ENCODE results near the gene DAZAP2.
"Not testable (repeated sequence)": the region's sequence is repeated elsewhere in the genome, so short reads cannot be mapped to it uniquely, and the experiment has no call there.

The DAZAP2 gene

GRCh38 chr12:51217133-51217967 is 21.3 kb upstream of the DAZAP2 start:
- peak in 1 of 2 donors; percentile 9 for DNase-seq (ENCODE audit: low read depth in 2 of 2, low spot score in 1 of 2)

GRCh38 chr12:51217968-51218606 is 20.5 kb upstream of the DAZAP2 start, which contains the start of gene POU6F1:
Gene POU6F1, minus strand, starts transcription at chr12:51218062. Its CDS starts 11,226 bp downstream, at chr12:51206836.
- DNase-seq (ENCODE audit: low read depth in 2 of 2, low spot score in 1 of 2), result peak; percentile 34 to 48

DNA sequence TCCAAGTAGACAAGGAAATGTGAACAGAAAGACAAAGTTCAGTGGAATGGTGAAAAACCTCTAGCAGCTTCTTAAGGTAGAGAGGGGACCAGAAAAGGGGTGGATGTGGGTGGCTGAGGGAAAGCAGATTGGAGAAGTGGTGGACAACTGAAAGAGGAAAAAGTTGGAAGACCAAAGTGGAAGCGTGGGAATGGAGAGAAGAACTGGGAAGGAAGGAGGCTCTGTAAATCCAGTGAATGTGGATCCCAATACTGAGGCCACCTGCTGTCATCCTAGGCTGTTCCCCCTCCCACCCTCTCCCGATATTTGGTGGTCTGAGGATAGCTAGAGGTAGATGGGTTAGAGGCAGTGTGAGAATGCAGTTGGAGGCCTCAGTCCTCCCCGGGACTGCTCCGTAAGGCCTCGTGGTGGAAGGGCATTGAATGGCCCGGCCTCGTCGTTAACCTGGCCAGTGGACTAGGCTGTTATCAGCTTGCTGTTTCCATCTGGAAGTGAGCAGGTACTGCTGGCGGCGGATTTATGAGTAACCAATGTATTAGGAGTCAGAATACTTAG is 19.9 kb upstream of the DAZAP2 start:
- no peak for DNase-seq (ENCODE audit: low read depth in 2 of 2, low spot score in 1 of 2)

- no peak for DNase-seq (ENCODE audit: low read depth in 2 of 2, low spot score in 1 of 2)
These were observed 19.3 kb upstream of the DAZAP2 start for GRCh38 chr12:51219322-51219721.

DNA sequence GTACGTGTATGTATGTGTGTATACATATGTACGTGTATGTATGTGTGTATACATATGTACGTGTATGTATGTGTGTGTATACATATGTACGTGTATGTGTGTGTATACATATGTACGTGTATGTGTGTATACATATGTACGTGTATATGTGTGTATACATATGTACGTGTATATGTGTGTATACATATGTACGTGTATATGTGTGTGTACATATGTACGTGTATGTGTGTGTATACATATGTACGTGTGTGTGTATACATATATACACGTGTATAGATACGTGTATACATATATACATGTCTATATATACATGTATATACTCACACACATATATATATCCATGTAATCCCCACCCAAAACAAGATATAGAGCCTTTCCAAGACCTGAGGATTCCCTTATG is 18.8 kb upstream of the DAZAP2 start:
- not testable (repeated sequence) for DNase-seq (ENCODE audit: low read depth in 2 of 2, low spot score in 1 of 2)

DNA sequence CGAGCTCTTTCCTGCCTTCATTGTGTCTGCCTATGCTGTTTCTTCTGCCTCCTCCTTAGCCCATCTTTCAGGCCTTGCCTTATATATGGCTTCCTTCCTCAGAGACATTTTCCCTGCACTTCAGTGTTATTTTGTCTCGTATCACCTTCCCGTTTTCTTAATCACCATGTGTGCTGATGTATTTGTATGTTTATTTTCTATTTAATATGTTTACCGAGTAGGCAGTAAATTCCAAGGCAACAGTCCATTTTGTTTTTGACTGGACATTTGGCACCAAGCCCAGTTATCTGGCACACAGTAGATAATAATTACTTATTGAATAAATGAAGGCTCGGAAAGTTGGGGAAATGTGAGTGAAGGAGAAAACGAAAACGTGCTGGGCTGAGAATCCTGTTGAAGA is 16.2 kb upstream of the DAZAP2 start:
- DNase-seq (ENCODE audit: low read depth in 2 of 2, low spot score in 1 of 2), result no peak

- no peak for DNase-seq (ENCODE audit: low read depth in 2 of 2, low spot score in 1 of 2)
These were observed 14.0 kb upstream of the DAZAP2 start for GRCh38 chr12:51224625-51225024.

DNA sequence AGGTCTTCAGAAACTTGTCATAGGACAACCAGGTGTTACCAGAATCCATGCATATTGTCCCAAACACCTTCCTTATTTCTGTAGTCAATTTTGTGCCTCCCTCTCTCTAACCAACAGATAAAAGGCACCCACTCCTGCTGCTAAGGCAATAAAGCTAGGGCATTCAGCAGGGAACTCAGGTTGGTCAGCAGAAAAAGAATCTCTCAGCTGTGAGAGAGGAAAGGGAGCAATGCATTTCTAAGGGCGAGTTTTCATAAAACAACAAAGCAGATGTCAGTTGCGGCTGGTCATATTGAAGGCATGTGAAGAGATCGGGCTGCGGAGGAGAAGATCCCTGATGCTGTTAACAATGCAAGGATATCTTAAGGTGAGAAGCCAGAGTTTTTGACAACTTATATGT is 13.4 kb upstream of the DAZAP2 start:
- DNase-seq (ENCODE audit: low read depth in 2 of 2, low spot score in 1 of 2), result no peak

- DNase-seq (ENCODE audit: low read depth in 2 of 2, low spot score in 1 of 2), result no peak
These were observed 12.9 kb upstream of the DAZAP2 start for GRCh38 chr12:51225771-51226170.

DNA sequence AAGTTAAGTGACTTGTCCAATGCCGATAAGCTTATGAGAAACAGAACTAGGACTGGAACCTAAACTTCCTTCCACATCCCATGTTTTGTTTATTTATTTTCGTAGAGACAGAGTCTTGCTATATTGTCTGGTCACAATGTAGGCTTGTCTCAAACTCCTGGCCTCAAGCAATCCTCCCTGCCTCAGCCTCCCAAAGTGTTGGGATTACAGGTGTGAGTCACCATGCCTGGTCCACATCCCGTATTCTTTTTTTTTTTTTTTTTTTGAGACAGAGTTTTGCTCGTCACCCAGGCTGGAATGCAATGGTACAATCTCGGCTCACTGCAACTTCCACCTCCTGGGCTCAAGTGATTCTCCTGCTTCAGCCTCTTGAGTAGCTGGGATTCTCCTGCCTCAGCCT is 11.5 kb upstream of the DAZAP2 start:
- DNase-seq (ENCODE audit: low read depth in 2 of 2, low spot score in 1 of 2), result not testable (repeated sequence)

- DNase-seq (ENCODE audit: low read depth in 2 of 2, low spot score in 1 of 2), result no peak
These were observed 10.7 kb upstream of the DAZAP2 start for GRCh38 chr12:51227962-51228361.

GRCh38 chr12:51229116-51229809 is 9.4 kb upstream of the DAZAP2 start:
- no peak for DNase-seq (ENCODE audit: low read depth in 2 of 2, low spot score in 1 of 2)

DNA sequence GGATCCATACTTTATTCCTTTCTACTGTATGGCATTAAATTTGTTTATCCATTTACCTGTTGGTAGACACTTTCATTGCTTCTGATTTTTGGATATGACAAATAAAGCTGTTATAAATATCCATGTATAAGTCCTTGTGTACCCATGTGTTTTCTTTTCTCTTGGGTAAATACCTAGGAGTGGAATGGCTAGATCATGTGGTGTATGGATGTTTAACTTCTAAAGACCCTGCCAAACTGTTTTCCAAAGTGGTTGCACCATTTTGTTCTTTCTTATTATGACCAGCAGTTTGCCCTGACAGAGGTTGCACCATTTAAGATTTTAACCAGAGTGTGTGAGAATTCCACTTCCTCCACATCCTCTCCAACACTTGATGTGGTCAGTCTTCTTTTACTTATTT is 6.0 kb upstream of the DAZAP2 start:
- no peak for DNase-seq (ENCODE audit: low read depth in 2 of 2, low spot score in 1 of 2)

DNA sequence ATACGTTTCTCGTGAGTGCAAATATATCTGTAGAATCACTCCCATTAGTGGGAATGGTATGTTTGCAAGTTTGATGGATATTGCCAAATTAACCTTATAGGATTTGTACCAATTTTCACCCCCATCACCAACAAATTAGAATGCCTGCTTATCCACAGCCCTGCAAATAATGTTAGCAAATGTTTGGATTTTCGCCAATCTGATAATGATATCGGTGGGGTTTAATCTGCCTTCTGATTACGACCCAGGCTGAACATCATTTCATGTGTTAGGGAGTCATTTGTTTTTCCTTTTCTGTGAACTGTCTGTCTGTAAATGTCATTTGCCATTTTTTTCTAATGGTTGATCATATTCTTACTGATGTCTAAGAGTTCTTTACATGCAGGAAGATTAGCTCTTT is 4.1 kb upstream of the DAZAP2 start:
- DNase-seq (ENCODE audit: low read depth in 2 of 2, low spot score in 1 of 2), result no peak

GRCh38 chr12:51238037-51238509 is 553 bp upstream of the DAZAP2 start:
- no peak for DNase-seq (ENCODE audit: low read depth in 2 of 2, low spot score in 1 of 2)

DNA sequence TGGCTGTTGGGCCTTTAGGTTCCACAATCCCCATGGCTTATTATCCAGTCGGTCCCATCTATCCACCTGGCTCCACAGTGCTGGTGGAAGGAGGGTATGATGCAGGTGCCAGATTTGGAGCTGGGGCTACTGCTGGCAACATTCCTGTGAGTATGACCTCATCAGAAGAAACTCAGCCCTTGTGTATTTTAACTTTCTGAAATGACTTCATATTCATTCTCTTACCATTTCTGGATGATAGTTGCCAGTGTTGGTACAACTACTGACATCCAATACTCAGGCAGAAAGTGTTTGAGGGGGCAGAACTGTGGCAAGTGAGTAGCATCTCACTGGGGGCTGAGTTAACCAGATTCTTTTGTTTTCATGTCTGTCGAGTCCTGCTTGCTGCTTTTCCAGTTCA is 2.3 kb downstream of the DAZAP2 start:
- no peak for DNase-seq (ENCODE audit: low read depth in 2 of 2, low spot score in 1 of 2)

DNA sequence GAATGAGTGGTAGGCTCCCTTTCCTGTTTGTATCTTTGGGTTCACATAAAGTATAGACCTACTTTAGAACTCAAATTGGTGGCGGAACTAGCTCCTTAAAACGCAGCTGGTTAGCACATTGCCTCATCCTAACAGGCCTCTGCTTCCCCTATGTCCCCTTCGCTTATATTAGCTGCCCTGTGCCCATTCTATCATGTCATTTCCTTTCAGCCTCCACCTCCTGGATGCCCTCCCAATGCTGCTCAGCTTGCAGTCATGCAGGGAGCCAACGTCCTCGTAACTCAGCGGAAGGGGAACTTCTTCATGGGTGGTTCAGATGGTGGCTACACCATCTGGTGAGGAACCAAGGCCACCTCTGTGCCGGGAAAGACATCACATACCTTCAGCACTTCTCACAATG is 3.5 kb downstream of the DAZAP2 start:
- DNase-seq (ENCODE audit: low read depth in 2 of 2, low spot score in 1 of 2), result no peak

DNA sequence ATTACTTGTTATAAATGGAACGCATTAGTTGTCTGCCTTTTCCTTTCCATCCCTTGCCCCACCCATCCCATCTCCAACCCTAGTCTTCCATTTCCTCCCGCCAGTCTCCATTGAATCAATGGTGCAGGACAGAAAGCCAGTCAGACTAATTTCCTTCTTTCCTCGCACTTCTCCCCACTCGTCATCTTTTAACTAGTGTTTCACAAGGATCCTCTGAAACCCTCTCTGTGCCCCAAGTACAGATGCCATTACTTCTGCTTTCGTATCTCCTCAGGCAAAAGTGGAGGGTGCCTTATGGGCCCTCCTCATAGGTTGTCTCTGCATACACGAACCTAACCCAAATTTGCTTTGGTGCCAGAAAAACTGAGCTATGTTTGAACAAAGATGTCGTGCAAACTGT is 4.2 kb downstream of the DAZAP2 start:
- DNase-seq (ENCODE audit: low read depth in 2 of 2, low spot score in 1 of 2), result no peak

GRCh38 chr12:51244269-51244668 is 5.6 kb downstream of the DAZAP2 start:
- no peak for DNase-seq (ENCODE audit: low read depth in 2 of 2, low spot score in 1 of 2)

DNA sequence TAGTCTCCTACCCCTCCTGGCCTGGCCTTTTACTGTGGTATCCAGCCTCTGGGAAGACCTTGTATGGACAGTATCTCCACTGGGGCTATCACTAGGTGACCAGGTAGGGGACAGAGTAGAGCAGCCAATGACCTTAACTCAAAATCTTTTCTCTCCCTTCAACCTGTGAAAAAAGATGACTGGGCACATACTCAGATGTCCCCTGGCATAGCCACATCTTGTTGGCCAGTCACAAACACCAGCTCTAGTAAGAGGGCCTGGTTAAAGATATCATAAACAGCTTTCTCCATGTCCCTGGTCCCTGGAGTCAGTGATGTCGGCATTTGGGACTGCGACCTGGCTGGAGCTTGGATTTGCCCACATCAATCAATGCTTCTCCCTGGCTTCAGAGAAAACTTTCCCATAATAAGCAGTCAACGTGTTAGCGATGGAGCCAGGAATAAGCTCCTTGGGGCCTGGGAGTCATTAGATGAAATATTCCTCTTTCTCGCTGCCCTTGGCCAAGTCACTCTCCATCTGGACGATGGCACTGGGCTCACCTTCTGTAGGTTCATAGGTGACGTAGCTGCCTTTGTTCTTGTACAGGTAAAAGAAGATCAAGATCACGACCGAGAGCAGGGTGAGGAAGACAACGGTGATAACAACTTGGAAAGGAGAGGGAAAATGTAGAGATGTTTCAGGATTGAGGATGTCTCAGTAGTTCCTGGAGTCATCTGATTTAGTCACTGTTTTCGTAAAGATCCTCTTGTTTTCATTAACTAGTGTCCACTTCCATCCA is 7.0 kb downstream of the DAZAP2 start:
- no peak for DNase-seq (ENCODE audit: low read depth in 2 of 2, low spot score in 1 of 2)

All from stimulated activated CD8-positive, alpha-beta memory T cell treated with anti-CD3 and anti-CD28 coated beads, Interleukin-4, amount 100 ng/mL, for 1 hour (primary cell).